ENCODE measurements around the gene RBBP5.

The RBBP5 gene

DNA sequence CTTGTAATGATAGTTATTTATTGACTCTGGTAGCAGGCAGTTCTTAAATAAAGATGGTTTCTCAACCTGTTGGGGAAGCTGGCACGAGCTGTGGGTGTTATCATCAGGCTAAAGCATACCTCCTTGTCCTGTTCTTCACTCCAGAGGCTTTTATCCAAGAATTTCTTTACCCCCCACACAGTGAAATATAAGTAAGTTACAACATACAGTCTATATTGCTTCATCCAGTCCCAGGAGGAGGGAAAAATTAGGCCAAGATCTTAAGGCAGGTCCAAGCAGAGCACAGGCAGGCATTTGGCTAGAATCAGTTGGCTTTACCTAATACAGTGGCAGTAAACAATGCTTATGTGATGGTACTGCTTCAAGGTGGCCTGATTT is 43.9 kb downstream of the RBBP5 start:
- no peaks in the 10 kb centered on the region for H3K9me2 ChIP-seq (replicated peaks; ENCODE audit: control insufficient read depth, low read length)
- TF ChIP-seq, protein P1, sequence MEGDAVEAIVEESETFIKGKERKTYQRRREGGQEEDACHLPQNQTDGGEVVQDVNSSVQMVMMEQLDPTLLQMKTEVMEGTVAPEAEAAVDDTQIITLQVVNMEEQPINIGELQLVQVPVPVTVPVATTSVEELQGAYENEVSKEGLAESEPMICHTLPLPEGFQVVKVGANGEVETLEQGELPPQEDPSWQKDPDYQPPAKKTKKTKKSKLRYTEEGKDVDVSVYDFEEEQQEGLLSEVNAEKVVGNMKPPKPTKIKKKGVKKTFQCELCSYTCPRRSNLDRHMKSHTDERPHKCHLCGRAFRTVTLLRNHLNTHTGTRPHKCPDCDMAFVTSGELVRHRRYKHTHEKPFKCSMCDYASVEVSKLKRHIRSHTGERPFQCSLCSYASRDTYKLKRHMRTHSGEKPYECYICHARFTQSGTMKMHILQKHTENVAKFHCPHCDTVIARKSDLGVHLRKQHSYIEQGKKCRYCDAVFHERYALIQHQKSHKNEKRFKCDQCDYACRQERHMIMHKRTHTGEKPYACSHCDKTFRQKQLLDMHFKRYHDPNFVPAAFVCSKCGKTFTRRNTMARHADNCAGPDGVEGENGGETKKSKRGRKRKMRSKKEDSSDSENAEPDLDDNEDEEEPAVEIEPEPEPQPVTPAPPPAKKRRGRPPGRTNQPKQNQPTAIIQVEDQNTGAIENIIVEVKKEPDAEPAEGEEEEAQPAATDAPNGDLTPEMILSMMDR (IDR thresholded peaks at IDR 0.05; ENCODE audit: low read depth, low read length, poor library complexity, severe bottlenecking): no peak
- TF ChIP-seq EZH2phosphoT487 (IDR thresholded peaks at IDR 0.05; ENCODE audit: borderline replicate concordance, low read length): no peak
- no peaks in the 10 kb centered on the region for H3K36me3 ChIP-seq (ENCODE audit: control insufficient read depth, low read length)
- H3K4me1 ChIP-seq (ENCODE audit: control insufficient read depth, low read length): no peaks in the 10 kb centered on the region
- no peak overlapping the region for H3K4me3 ChIP-seq (ENCODE audit: low read length)
- no peaks in the 10 kb centered on the region for H3K9me3 ChIP-seq (ENCODE audit: control insufficient read depth, insufficient read depth, low read length)
- H3K4me2 ChIP-seq (ENCODE audit: low read length): no peak overlapping the region
- H3F3A ChIP-seq (ENCODE audit: control insufficient read depth, insufficient read depth): no peaks in the 10 kb centered on the region
- H3K27ac ChIP-seq (ENCODE audit: low read depth, low read length): no peak overlapping the region
- no peaks in the 10 kb centered on the region for H3K27me3 ChIP-seq (ENCODE audit: control insufficient read depth, low read length)
- no peaks in the 10 kb centered on the region for H4K20me1 ChIP-seq (ENCODE audit: control insufficient read depth, insufficient read depth, low read depth, low read length)
- H3K79me2 ChIP-seq (ENCODE audit: control insufficient read depth, low read length): no peaks in the 10 kb centered on the region

DNA sequence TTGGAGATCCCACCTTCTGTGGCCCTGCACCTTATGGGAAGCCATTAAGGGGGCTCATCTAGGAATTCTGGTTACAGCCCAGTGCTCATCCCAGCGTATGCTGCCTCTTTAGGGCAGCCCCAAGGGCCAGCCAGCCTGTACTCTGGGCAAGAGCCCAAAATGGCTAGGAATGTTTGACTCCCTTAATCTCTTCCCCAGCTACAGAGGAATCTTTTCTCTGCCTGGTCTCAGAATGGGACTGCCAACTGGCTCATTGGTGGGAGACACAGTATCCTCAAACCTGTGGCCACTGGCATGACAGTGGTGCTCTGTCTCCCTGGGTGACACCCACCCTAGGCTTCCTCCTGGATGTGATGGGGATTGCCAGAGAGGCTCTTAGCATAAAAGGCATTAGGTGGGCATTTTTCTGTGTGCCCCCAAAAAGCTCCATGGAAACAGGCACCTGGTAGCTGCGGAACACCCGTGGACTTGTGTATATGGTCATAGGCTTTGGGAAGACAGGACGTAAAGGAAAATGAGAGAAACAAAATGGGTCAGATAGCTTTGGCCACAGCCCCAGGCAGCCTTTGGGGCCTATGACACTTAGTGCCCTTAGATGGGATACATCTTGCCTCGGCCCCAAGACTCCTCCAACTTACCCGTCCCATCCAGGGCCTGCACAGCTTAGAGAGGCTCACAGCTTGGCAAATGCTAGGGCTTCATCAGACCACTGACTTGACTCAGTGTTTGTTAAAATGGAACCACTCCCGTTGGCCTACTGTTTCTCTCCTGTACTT is 44.4 kb downstream of the RBBP5 start:
- H3K9me3 ChIP-seq (ENCODE audit: control insufficient read depth, insufficient read depth, low read length): no peaks in the 10 kb centered on the region
- no peaks in the 10 kb centered on the region for H3K27me3 ChIP-seq (ENCODE audit: control insufficient read depth, low read length)
- H3K4me2 ChIP-seq (ENCODE audit: low read length): no peak overlapping the region
- H3K36me3 ChIP-seq (ENCODE audit: control insufficient read depth, low read length): no peaks in the 10 kb centered on the region
- H3K9me2 ChIP-seq (replicated peaks; ENCODE audit: control insufficient read depth, low read length): no peaks in the 10 kb centered on the region
- no peak overlapping the region for H3K27ac ChIP-seq (ENCODE audit: low read depth, low read length)
- TF ChIP-seq EZH2phosphoT487 (IDR thresholded peaks at IDR 0.05; ENCODE audit: borderline replicate concordance, low read length): no peak
- TF ChIP-seq, protein P1 (IDR thresholded peaks at IDR 0.05; ENCODE audit: low read depth, low read length, poor library complexity, severe bottlenecking): no peak
- no peaks in the 10 kb centered on the region for H3F3A ChIP-seq (ENCODE audit: control insufficient read depth, insufficient read depth)
- H3K79me2 ChIP-seq (ENCODE audit: control insufficient read depth, low read length): no peaks in the 10 kb centered on the region
- no peaks in the 10 kb centered on the region for H3K4me1 ChIP-seq (ENCODE audit: control insufficient read depth, low read length)
- H4K20me1 ChIP-seq (ENCODE audit: control insufficient read depth, insufficient read depth, low read depth, low read length): no peaks in the 10 kb centered on the region
- no peak overlapping the region for H3K4me3 ChIP-seq (ENCODE audit: low read length)

DNA sequence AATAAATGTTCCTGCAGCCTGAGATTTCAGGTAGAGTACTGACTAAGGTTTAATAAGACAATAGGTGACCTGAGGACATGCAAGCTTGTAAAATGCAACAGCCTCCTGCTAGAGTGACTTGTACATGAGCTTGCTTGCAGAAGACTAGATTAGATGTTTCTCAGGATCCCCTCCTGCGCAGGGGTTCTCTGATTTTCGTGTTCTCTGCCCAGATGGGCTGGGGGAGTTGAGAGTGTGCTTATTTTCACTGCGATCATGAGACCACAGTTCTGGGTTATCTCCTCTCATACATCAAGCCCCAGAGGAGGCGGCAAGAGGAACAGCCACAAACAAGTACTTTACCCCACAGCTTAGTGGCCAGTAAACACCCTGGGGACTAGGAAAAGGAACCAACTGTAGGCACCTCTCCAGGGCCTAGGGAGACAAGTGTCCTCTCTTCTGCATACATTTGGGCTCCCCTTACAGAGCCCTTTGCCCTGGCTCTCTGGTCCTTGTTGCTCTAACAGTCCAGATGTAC is 45.5 kb downstream of the RBBP5 start:
- Histone ChIP-seq H3K27ac (ENCODE audit: low read depth, low read length) (no peak overlapping the region), H3F3A (ENCODE audit: control insufficient read depth, insufficient read depth) (no peaks in the 10 kb centered on the region), H3K4me3 (ENCODE audit: low read length) (no peak overlapping the region), H4K20me1 (ENCODE audit: control insufficient read depth, insufficient read depth, low read depth, low read length) (no peaks in the 10 kb centered on the region), H3K79me2 (ENCODE audit: control insufficient read depth, low read length) (no peaks in the 10 kb centered on the region), H3K9me3 (ENCODE audit: control insufficient read depth, insufficient read depth, low read length) (no peaks in the 10 kb centered on the region), H3K36me3 (ENCODE audit: control insufficient read depth, low read length) (no peaks in the 10 kb centered on the region), H3K27me3 (ENCODE audit: control insufficient read depth, low read length) (no peaks in the 10 kb centered on the region), H3K9me2 (replicated peaks; ENCODE audit: control insufficient read depth, low read length) (no peaks in the 10 kb centered on the region), H3K4me1 (ENCODE audit: control insufficient read depth, low read length) (no peaks in the 10 kb centered on the region), H3K4me2 (ENCODE audit: low read length) (no peak overlapping the region)
- TF ChIP-seq, protein P1 (IDR thresholded peaks at IDR 0.05; ENCODE audit: low read depth, low read length, poor library complexity, severe bottlenecking): no peak
- TF ChIP-seq EZH2phosphoT487 (IDR thresholded peaks at IDR 0.05; ENCODE audit: borderline replicate concordance, low read length): no peak

All from DOHH2 (cell line).